ENCODE measurements around the gene PHF2.

DNA sequence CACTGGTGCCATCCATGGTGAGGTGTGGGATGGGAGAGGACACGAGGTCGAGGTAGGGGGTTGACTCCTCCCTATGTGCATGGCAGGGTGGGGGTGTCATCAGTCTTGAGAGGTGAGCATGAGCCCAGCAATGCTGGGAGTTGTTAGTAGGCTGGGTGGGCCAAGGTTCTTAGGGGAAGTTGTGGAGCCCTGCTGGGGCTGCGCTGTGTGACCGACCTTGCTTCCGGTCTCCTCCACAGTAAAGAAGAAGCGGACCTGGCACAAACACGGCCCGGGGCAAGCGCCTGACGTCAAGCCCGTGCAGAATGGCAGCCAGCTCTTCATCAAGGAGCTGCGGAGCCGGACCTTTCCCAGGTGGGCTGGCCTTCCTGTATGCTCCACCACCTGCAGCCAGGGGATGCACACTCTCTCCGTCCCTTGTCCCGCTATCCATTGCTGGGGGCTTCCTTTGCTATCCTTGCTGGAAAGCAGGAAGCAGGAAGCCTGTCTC lies 59.8 kb downstream of the PHF2 start:
- TF ChIP-seq POLR2AphosphoS5 (IDR thresholded peaks at IDR 0.05) (no peak), POLR2A (IDR thresholded peaks at IDR 0.05) (no peak), CTCF (IDR thresholded peaks at IDR 0.05) (no peak)

Data from suprapubic skin (tissue), 4 donors.